K562 (cell line): ENCODE results near the gene UNC5B. TPM values are rescaled to one million over a fixed set of nuclear protein-coding genes. Genes with fewer than 3 reads are reported as not detected.

Source experiments
- ATAC-seq: fragments of 200-7000 bp; cut with Tn5 transposase; 3 replicates; pipeline ENCODE4 v1.9.1; 2020; ENCODE audit warnings: moderate library complexity
- BruUV-seq: library from RNA; stranded (reverse); fragments of 400-500 nt; replicated peaks from 2 replicates; lab custom pipeline; 2021; lab: Mats Ljungman, UMichigan
- CTCF ChIA-PET: fragments of 300-600 bp; formaldehyde crosslinking; extraction: SDS; loops from one replicate; lab custom pipeline; 2021; ENCODE audit warnings: low intra/inter-chr PET ratio; lab: Yijun Ruan, JAX
- POLR2A ChIA-PET: fragments of 300-600, 350-650 bp; sonication (Branson Sonifier 250); formaldehyde crosslinking; extraction: SDS; loops from one replicate; lab custom pipeline; 2021; ENCODE audit warnings: antibody characterized with exemption, inconsistent platforms; lab: Yijun Ruan, JAX
- DNase-seq, 4 experiments: peaks; one replicate each; pipeline versions ENCODE4 v3.0.0 to v3.0.0-alpha.2; 2011 to 2018; ENCODE audit warnings: low spot score in 3 of 4, mixed read lengths in 3 of 4; ENCODE audit errors: extremely low read depth in 1 of 4
- FAIRE-seq: peaks from 2 replicates; lab custom pipeline; 2011; peaks lifted over from hg19 to GRCh38; lab: Jason Lieb, UNC
- H2AFZ ChIP-seq: 2 replicates; pipeline ENCODE4 v1.6.0; 2011; ENCODE audit warnings: low read depth, low read length, control low read depth, inconsistent platforms
- H3K27ac ChIP-seq: fragments of 200-600 bp; 3 replicates; pipeline ENCODE4 v1.8.0; 2011; ENCODE audit warnings: low read depth, mild to moderate bottlenecking, control low read depth, inconsistent platforms, low read length, moderate library complexity, mixed read lengths; ENCODE audit errors: extremely low read depth
- H3K27me3 ChIP-seq, 2 experiments: fragments of 300-600 bp in 1 of 2; 2 replicates in 1 of 2; 3 replicates in 1 of 2; pipeline versions ENCODE4 v1.6.0 to v1.8.0; 2011; ENCODE audit warnings: inconsistent platforms in 2 of 2, low read length in 2 of 2, mild to moderate bottlenecking in 1 of 2, mixed read lengths in 1 of 2, moderate library complexity in 1 of 2; ENCODE audit not compliant: control insufficient read depth in 2 of 2, insufficient read depth in 2 of 2
- H3K36me3 ChIP-seq: fragments of 300-600 bp; 3 replicates; pipeline ENCODE4 v1.8.0; 2011; ENCODE audit warnings: mild to moderate bottlenecking, low read length, inconsistent platforms; ENCODE audit not compliant: control insufficient read depth, insufficient read depth
- H3K4me1 ChIP-seq, 2 experiments: fragments of 200-600 bp in 1 of 2; replicated peaks in 1 of 2; 2 replicates in 1 of 2; 3 replicates in 1 of 2; pipeline versions ENCODE4 v1.5.1 to v1.8.0; 2011; ENCODE audit warnings: inconsistent platforms in 2 of 2, low read length in 2 of 2, mild to moderate bottlenecking in 1 of 2, mixed read lengths in 1 of 2, moderate library complexity in 1 of 2; ENCODE audit not compliant: control insufficient read depth in 2 of 2, insufficient read depth in 2 of 2
- H3K4me2 ChIP-seq: 2 replicates; pipeline ENCODE4 v1.6.1; 2011; ENCODE audit warnings: low read length, control low read depth, inconsistent platforms, mixed read lengths; ENCODE audit not compliant: insufficient read depth
- H3K4me3 ChIP-seq: fragments of 200-600 bp; sonication (generic), shearing (Covaris generic); 2 replicates; pipeline ENCODE4 v1.5.1; 2016; ENCODE audit warnings: control low read depth, inconsistent platforms
- H3K79me2 ChIP-seq: fragments of 200-600 bp; 3 replicates; pipeline ENCODE4 v1.8.0; 2011; ENCODE audit warnings: low read length, inconsistent platforms; ENCODE audit not compliant: control insufficient read depth, insufficient read depth
- H3K9ac ChIP-seq, 2 experiments: 2 replicates each; pipeline versions ENCODE4 v1.6.0 to v1.6.1; 2011; ENCODE audit warnings: low read depth in 2 of 2, low read length in 2 of 2, control low read depth in 1 of 2, inconsistent platforms in 1 of 2, mild to moderate bottlenecking in 1 of 2, mixed read lengths in 1 of 2; ENCODE audit not compliant: insufficient read depth in 1 of 2
- H3K9me1 ChIP-seq: one replicate; pipeline ENCODE4 v1.6.0; 2011; ENCODE audit warnings: inconsistent platforms, mild to moderate bottlenecking, low read length, moderate library complexity; ENCODE audit not compliant: control insufficient read depth, insufficient read depth
- H3K9me3 ChIP-seq: replicated peaks from 2 replicates; pipeline ENCODE4 v1.5.1; 2011; ENCODE audit warnings: low read depth, low read length, inconsistent platforms; ENCODE audit not compliant: control insufficient read depth, insufficient read depth
- H4K20me1 ChIP-seq: replicated peaks from 2 replicates; pipeline ENCODE4 v1.6.1; 2011; ENCODE audit warnings: low read length, inconsistent platforms, mixed read lengths; ENCODE audit not compliant: control insufficient read depth, insufficient read depth
- ESRRA ChIP-seq: fragments of 450-650 bp; IDR thresholded peaks from 2 replicates; pipeline ENCODE4 v1.6.1; 2014; ENCODE audit warnings: low read depth, mild to moderate bottlenecking, moderate library complexity, borderline replicate concordance
- MAZ ChIP-seq, 2 experiments: fragments of 450-650 bp in 1 of 2; sonication (generic) in 1 of 2; formaldehyde crosslinking; IDR thresholded peaks in 1 of 2; conservative IDR thresholded peaks in 1 of 2; 2 replicates each; pipeline versions ENCODE4 v1.4.0 to v1.5.0; 2020; ENCODE audit warnings: mild to moderate bottlenecking in 1 of 2, missing genetic modification reagents in 1 of 2
- MEIS2 ChIP-seq: fragments of 450-650 bp; IDR thresholded peaks from 2 replicates; pipeline ENCODE4 v1.6.1; 2014; ENCODE audit warnings: mild to moderate bottlenecking; ENCODE audit not compliant: partially characterized antibody
- MLX ChIP-seq, 2 experiments: fragments of 450-650 bp in 1 of 2; sonication (generic) in 1 of 2; formaldehyde crosslinking; conservative IDR thresholded peaks; 2 replicates each; pipeline versions ENCODE4 v1.4.0 to v1.8.1; 2020 to 2022; ENCODE audit warnings: mild to moderate bottlenecking in 1 of 2, missing genetic modification reagents in 1 of 2
- RCOR1 ChIP-seq, 2 experiments: IDR thresholded peaks; 2 replicates each; pipeline ENCODE4 v1.6.1; 2012; ENCODE audit warnings: low read depth in 2 of 2, low read length in 2 of 2, borderline replicate concordance in 1 of 2, improper control_type of control experiment in 1 of 2
- REST ChIP-seq, 2 experiments: fragments of 450-650 bp; formaldehyde crosslinking in 1 of 2; IDR thresholded peaks; 2 replicates each; pipeline versions ENCODE4 v1.4.0 to v1.6.1; 2014 to 2020; ENCODE audit warnings: mild to moderate bottlenecking in 2 of 2, borderline replicate concordance in 1 of 2, low read depth in 1 of 2
- SNIP1 ChIP-seq: fragments of 450-650 bp; IDR thresholded peaks from 2 replicates; pipeline ENCODE4 v1.7.1; 2017; ENCODE audit warnings: low read depth, mild to moderate bottlenecking
- SRF ChIP-seq, 2 experiments: fragments of 250-450, 450-650 bp in 1 of 2; sonication (Bioruptor Pico) in 1 of 2; sonication (generic) in 1 of 2; formaldehyde crosslinking; IDR thresholded peaks; 2 replicates each; pipeline versions ENCODE4 v1.5.0 to v1.5.1; 2020 to 2022; ENCODE audit warnings: mild to moderate bottlenecking in 1 of 2, missing genetic modification reagents in 1 of 2
- ZBTB17 ChIP-seq: fragments of 450-650 bp; formaldehyde crosslinking; IDR thresholded peaks from 2 replicates; pipeline ENCODE4 v1.4.0; 2020; ENCODE audit warnings: mild to moderate bottlenecking
- WGBS: fragments of 100-300 bp; shearing (Covaris generic); methylation state at CpG from one replicate; pipeline ENCODE4 v1.1.6; 2016; ENCODE audit warnings: low coverage, mixed read lengths; ENCODE audit not compliant: insufficient coverage; ENCODE audit errors: missing lambda C conversion rate; 5-methylcytosine and 5-hydroxymethylcytosine counted together
- in situ Hi-C: fragments of 300-500 bp; cut with MboI; formaldehyde crosslinking; loops from 4 replicates; pipeline ENCODE4 v1.15.0; 2018; ENCODE audit warnings: inconsistent platforms, mixed read lengths
- intact Hi-C: fragments of 100-400 bp; cut with micrococcal nuclease; formaldehyde crosslinking; loops from 2 replicates; pipeline ENCODE4 v1.14.2; 2022
- polyA plus RNA-seq, 8 experiments: library from polyadenylated mRNA; depleted of rRNA in 4 of 8; stranded (reverse) in 5 of 8; unstranded in 3 of 8; fragments of >200 nt; fragmentation: Nextera tagmentation in 2 of 8; fragmentation: Illumina TruSeq in 1 of 8; extraction: Ambion mirVana in 2 of 8; extraction: Trizol in 1 of 8; gene quantifications; 2 replicates each; pipeline versions ENCODE4 v1.2.1 to v1.2.3, GENCODE V29; 2011 to 2014; ENCODE audit warnings: inconsistent platforms in 1 of 8, missing spikeins in 1 of 8
- total RNA-seq, 7 experiments: library from RNA; depleted of rRNA in 6 of 7; stranded (reverse); fragments of >200 nt in 6 of 7; fragmentation: Illumina TruSeq in 2 of 7; extraction: Trizol in 2 of 7; gene quantifications; 2 replicates each; pipeline versions ENCODE4 v1.2.1 to v1.2.3, GENCODE V29; 2011 to 2021; ENCODE audit warnings: low replicate concordance in 1 of 7

UNC5B gene
- total and polyA plus RNA-seq, 9 of the 15 experiments (the other 6 are each of a cell fraction or from before 2014, with no cell fraction given) = 0.10 to 8.4 (median 2.1) TPM

- no peak for DNase-seq
- BruUV-seq = no TSS peak
- intact Hi-C loops (no loop called here), in situ Hi-C loops (no loop called here)
- Histone ChIP-seq H3K9me1 (no peaks in the 10 kb centered on the region), H3K4me3 (no peak overlapping the region), H3K4me2 (no peak overlapping the region), H3K9me3 (no peaks in the 10 kb centered on the region), H3K4me1 (peaks cover 7 to 20% of the 10 kb centered on the region in 2 experiments; a peak in 4 of 5 replicates), H2AFZ (no peak overlapping the region), H4K20me1 (peaks cover 3% of the 10 kb centered on the region; the same call in 1 of the 2 replicates), H3K9ac (peak overlapping the region in 1 of 2 experiments; percentile 49; a peak in 1 of 4 replicates), H3K79me2 (no peaks in the 10 kb centered on the region), H3K36me3 (no peaks in the 10 kb centered on the region), H3K27me3 (peaks cover 0 to 24% of the 10 kb centered on the region in 2 experiments; a peak in 2 of 5 replicates), H3K27ac (no peak overlapping the region)
- ChIA-PET POLR2A (interaction anchor here (0.7 to 2.4 kb wide), 6 partner anchors 9 to 285 kb away, joined by 3 to 15 read pairs (median 3); no protein-coding TSS in a partner anchor), CTCF (no interaction called here)
- WGBS = 21% methylated on average over 17 of the region's 17 CpGs
- peak; percentile 54 for ATAC-seq
- peak; percentile 40 for FAIRE-seq
- TF ChIP-seq SNIP1 = no peak
- TF ChIP-seq ESRRA = peak; percentile 48; the same call in 1 of the 2 replicates
- TF ChIP-seq ZBTB17 (CRISPR knock-in tag) = peak; percentile 39; the same call in 1 of the 2 replicates
- peak in 1 of 2 experiments; percentile 24; a peak in 1 of 4 replicates for TF ChIP-seq MAZ (CRISPR knock-in tag; conservative IDR thresholded peaks at IDR 0.05 in 1 of 2, IDR thresholded peaks at IDR 0.05 in 1 of 2)
- TF ChIP-seq MEIS2 = peak; percentile 89
- peak in 1 of 2 experiments; percentile 31; a peak in 1 of 4 replicates for TF ChIP-seq RCOR1 (IDR thresholded peaks at IDR 0.05; ENCODE audit: borderline replicate concordance in 1 of 2, low read depth in 2 of 2, low read length in 2 of 2)
- TF ChIP-seq REST (IDR thresholded peaks at IDR 0.05; ENCODE audit: borderline replicate concordance) = peak; percentile 47; the same call in 1 of the 2 replicates
- TF ChIP-seq REST (CRISPR knock-in tag; IDR thresholded peaks at IDR 0.05; ENCODE audit: low read depth) = no peak
- TF ChIP-seq MLX (CRISPR knock-in tag; conservative IDR thresholded peaks at IDR 0.05) = no peak
- 0 out of 4 replicates have a peak, but pooled peaks of 1 of the 2 experiments have one; percentile 29 for TF ChIP-seq SRF (CRISPR knock-in tag; IDR thresholded peaks at IDR 0.05)
These were observed 43.7 kb downstream of the UNC5B start for GRCh38 chr10:71255808-71256660.
